CD4-positive, alpha-beta T cell treated with Interleukin-6 at 100 ng/mL for 8 hours (primary cell): Measurements from ENCODE around the gene SP7.
A peak's percentile ranks its signal among the peaks of the same experiment; 100 is the strongest.
"Not testable (repeated sequence)": the region's sequence is repeated elsewhere in the genome, so short reads cannot be mapped to it uniquely, and the experiment has no call there.

Experiments
- DNase-seq: peaks from one replicate; pipeline ENCODE4 v3.0.0-alpha.2; 2020; ENCODE audit warnings: mixed read lengths, low spot score

Gene SP7

DNA sequence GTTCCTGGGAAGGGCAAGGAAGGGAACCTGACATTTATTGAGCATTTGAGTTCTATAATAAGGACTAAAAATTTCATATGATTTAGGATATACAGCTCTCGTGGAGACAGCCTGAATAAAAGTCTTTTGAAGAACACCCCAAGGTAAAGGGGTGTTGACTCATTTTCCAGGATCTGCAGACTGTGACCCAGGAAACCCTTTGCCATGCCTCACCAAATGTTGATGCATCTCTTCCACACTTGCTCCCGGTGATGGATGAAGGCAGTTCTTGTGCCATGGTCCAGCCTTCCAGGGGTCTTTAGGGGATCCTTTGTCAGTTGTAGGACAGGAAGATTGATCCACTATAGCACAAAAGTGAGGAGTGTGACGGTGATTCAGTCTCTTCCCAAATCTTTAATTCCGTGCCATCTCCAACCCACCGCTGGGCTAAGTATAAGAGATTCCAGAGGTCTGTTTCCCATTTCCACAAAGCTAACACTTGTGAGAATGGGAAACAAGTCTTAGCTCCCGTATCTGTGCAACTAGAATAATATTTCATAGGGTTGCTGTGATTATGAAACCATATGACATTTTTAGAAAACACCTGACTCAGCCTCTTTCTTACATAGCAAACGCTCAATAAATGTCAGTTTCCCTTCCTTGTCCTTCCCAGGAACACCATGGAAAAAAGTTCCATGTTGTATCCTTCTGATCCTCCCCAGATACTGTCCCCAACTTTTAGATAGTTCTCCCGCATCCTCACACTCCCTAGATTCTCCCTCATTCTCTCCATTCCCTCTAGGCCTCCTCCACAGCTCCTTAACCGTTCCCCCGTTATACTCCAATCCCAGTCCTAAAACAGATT is 15.6 kb downstream of the SP7 start:
- DNase-seq: no peak

- DNase-seq: no peak
These were observed 22.2 kb downstream of the SP7 start for GRCh38 chr12:53313996-53314395.

DNA sequence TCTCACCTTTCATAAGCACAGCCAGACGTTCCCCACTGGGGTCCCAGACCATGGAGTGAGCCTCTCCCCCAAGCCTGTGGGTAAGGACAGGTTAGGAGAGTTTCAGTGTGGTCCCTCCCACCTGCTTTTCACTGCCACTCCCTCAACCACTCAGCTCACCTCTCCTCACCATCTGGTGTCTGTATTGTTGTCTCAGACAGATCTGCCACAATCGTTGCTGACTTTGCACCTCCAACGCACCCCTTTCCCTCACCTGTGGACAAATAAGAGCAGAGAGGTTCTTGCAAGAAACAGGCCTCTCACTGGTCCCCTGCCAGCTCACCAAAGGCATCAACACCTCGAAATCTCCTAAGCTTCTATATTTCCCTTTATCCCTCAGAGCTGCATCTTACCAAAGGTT is 27.9 kb downstream of the SP7 start:
- no peak for DNase-seq

GRCh38 chr12:53306826-53307225 is 29.3 kb downstream of the SP7 start:
- DNase-seq: no peak

DNA sequence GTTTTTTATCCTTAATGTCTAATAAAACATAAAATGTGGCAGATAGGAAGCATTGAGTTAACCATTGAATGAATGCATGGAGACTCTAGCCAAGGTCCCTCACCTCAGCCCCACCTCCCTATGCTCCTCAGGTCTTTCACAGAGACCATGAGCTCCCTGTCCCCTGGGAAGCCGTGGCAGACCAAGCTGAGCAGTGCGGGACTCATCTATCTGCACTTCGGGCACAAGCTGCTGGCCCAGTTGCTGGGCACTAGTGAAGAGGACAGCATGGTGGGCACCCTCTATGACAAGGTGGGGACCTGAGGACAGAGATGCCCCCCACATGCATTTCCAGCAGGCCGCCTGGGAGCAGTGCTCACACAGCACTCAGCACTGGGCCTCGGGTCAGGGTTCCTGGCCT is 33.3 kb downstream of the SP7 start:
- no peak for DNase-seq

DNA sequence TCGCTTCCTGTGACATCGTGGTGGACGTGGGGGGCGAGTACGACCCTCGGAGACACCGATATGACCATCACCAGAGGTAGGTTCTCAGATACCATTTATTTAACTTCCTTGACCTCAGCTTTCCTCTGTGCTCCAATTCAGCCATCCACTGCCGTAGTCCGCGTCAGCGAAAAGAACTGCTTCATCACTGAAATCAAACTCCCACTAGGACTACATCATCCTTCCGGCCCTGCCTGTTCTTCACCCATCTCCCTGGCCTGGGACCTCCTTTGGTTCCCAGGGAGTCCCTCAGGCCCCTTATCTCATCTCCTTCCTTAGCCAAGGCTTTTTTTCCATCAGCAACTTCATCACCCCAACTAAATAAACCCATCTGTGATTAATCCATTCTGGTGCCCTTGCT is 36.0 kb downstream of the SP7 start:
- no peak for DNase-seq

GRCh38 chr12:53299454-53300180 is 36.5 kb downstream of the SP7 start, which contains the start of gene MYG1:
Gene MYG1 (plus strand): TSS chr12:53299695. CDS start chr12:53299738, 43 bp downstream.
- peak; percentile 88 for DNase-seq

- DNase-seq: no peak
These were observed 37.1 kb downstream of the SP7 start for GRCh38 chr12:53299101-53299453.

DNA sequence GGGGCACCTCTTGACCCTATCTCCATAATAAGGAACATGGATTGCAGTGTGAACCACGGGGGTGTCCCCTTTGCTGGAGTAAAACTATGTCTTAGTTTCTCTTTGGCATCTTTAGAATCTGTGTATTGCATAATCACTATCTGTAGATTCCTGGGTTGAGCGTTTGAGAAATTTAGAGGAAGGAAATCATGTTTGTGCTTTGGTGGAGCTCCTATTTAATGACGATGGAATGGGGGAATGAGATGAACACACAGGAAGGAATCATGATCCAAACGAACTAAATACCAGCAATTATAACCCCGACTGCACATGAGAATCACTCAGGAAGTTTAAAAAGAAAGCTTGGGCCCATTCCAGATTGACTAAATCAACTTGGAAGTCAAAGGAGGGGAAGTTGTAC is 38.0 kb downstream of the SP7 start:
- DNase-seq: no peak

- DNase-seq: not testable (repeated sequence)
These were observed 39.0 kb downstream of the SP7 start for GRCh38 chr12:53297106-53297505.

DNA sequence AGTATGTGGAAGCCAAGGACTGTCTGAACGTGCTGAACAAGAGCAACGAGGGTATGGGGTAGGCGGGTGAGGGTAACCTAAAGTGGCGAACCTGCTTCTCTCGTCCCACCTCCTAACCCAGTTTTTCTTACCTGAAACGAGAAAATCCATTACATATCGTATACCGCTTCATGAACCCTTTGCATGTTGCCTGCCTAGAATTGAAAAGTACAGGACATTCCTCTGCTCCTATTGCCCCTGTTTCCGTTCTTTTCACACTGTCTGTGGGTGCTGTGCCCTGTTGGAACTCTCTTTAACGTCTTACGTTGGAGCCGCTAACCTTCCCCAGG is 40.3 kb downstream of the SP7 start:
- no peak for DNase-seq

GRCh38 chr12:53295070-53295890 is 40.9 kb downstream of the SP7 start, which contains the start of gene PFDN5:
Gene PFDN5 (plus strand): TSS chr12:53295542. CDS start chr12:53295568, 26 bp downstream.
- DNase-seq: peak; percentile 90

DNA sequence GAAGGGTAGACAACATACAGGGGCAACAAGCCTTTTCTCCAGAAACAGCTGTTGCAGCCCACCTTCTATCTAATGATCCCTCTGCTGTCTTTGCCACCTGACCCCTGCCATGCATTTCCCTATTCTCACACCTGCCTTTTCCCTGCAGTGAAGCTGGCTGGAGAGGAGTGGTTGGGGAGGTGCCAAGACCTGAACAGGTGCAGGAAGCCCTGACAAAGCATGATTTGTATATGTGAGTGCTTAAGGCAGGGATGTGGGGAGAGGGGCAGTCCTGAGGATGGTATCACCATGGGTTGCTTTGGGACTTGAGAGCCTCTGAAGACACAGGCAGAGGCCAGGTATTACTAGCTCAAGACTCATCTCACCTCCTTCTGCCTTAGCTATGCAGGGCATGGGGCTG is 43.7 kb downstream of the SP7 start:
- DNase-seq: no peak

- no peak for DNase-seq
These were observed 45.5 kb downstream of the SP7 start for GRCh38 chr12:53290661-53291060.

DNA sequence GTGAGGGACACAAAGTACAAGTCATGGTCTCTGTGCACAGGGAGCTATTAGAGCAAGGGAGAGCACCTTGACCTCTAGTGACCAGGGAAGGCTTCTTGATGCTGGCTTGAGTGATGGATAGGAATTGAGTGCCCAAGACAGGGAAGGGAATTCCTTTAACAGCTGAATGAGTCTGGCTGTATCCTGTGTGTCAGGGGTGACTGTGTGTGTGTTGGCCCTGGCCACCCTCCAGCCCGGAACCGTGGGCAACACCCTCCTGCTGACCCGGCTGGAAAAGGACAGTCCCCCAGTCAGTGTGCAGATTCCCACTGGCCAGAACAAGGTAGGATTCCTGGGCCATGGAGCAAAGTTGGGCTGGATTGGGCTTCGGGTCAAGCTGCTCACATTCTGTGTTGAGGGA is 46.3 kb downstream of the SP7 start:
- DNase-seq: no peak

DNA sequence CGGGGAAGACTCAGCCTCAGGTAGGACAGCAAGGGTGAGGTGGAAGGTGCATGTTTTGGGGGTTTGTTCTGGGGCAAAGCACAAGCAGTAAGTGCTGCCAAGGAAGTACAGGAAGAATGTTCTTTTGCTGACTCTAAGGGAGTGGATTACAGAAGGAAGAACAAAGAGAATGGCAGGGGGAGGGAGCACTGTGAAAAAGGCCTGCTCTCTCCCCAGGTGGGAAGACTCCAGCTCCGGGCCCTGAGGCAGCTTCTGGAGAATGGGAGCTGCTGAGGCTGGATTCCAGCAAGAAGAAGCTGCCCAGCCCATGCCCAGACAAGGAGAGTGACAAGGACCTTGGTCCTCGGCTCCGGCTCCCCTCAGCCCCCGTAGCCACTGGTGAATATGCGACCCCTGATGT is 47.8 kb downstream of the SP7 start:
- DNase-seq: no peak

DNA sequence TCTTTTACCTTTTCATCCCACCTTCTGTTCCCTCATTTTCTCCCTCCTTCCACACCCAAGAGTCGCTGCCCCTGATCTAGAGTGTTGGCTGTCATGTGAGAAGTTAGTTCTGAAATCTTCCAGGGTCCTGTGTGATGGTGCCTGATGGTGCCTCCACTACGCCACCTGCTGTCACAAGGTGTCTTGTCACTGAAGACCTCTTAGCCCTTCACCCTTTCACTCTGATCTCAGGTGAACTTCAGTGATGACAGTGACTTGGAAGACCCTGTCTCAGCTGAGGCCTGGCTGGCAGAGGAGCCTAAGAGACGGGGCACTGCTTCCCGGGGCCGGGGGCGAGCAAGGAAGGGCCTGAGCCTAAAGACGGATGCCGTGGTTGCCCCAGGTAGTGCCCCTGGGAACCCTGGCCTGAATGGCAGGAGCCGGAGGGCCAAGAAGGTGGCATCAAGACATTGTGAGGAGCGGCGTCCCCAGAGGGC is 48.4 kb downstream of the SP7 start:
- DNase-seq: peak; percentile 79

GRCh38 chr12:53286448-53286847 is 49.7 kb downstream of the SP7 start:
- DNase-seq: no peak

DNA sequence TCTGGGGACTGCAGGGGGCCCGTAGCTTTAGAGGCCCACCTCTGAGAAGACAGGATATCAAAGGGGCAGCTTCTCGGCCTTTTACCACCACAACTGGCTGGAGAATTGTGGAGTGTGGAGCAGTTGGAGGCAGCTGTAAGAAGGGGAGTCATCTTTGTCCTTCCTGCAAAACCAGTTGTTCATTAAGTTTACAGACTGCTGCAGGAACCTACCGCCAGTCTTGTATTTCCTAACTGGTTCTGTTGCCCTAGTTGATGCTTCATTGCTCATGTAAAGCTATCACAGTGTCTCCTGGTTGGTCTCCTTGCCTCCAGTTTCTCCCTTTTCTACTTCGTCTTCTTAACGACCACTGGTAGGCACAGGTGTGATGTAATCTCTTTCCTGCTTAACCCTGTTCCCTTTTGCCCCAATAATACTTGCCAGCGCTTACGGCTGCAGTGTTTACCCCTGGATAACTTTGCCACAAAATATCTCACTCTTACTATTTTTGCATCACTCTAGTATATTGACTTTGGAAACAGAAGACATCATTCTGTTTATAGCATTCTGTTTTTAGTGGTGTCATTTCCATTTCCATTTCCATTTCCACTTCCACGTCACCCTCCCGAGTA is 56.2 kb downstream of the SP7 start:
- DNase-seq: no peak

DNA sequence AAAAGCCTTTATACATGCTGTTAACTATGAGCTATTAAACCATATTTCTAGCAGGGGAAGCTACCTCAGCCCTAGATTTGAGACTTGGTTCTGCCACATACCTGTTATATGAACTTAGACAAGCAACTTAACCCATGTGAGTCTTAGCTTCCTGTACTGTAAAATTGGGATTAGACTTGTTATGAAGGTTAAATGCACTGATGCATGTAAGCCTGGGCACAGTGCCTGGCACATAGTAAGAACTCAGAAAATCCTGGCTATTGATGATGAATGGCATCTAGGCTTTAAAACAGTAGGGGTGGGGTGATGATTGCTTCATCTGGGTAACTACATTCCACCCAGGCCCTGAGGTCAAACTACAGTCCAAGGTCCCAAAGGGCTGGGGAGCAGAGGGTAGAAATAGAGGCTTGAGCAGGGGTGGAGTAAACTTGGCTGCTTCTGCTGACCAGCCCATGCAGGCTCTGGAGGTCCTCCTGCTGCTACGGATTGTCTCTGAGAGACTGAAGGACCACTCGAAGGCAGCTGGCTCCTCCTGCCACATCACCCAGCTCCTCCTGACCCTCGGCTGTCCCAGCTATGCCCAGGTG is 56.8 kb downstream of the SP7 start:
- no peak for DNase-seq

GRCh38 chr12:53277981-53278380 is 58.2 kb downstream of the SP7 start:
- DNase-seq: no peak
